GM12872 (cell line): ENCODE measurements around the gene MYRIP.

Source experiments
- TF ChIP-seq, protein P1 (sequence below): IDR thresholded peaks from 3 replicates; pipeline ENCODE4 v1.5.1; 2011; ENCODE audit warnings: low read depth, mild to moderate bottlenecking, low read length, moderate library complexity; ENCODE audit not compliant: insufficient read depth

Gene MYRIP

GRCh38 chr3:40294434-40294833 lies 485.0 kb downstream of the MYRIP start:
- TF ChIP-seq, protein P1, sequence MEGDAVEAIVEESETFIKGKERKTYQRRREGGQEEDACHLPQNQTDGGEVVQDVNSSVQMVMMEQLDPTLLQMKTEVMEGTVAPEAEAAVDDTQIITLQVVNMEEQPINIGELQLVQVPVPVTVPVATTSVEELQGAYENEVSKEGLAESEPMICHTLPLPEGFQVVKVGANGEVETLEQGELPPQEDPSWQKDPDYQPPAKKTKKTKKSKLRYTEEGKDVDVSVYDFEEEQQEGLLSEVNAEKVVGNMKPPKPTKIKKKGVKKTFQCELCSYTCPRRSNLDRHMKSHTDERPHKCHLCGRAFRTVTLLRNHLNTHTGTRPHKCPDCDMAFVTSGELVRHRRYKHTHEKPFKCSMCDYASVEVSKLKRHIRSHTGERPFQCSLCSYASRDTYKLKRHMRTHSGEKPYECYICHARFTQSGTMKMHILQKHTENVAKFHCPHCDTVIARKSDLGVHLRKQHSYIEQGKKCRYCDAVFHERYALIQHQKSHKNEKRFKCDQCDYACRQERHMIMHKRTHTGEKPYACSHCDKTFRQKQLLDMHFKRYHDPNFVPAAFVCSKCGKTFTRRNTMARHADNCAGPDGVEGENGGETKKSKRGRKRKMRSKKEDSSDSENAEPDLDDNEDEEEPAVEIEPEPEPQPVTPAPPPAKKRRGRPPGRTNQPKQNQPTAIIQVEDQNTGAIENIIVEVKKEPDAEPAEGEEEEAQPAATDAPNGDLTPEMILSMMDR: no peak

GRCh38 chr3:40298075-40298474 lies 488.7 kb downstream of the MYRIP start:
- TF ChIP-seq, protein P1: no peak

DNA sequence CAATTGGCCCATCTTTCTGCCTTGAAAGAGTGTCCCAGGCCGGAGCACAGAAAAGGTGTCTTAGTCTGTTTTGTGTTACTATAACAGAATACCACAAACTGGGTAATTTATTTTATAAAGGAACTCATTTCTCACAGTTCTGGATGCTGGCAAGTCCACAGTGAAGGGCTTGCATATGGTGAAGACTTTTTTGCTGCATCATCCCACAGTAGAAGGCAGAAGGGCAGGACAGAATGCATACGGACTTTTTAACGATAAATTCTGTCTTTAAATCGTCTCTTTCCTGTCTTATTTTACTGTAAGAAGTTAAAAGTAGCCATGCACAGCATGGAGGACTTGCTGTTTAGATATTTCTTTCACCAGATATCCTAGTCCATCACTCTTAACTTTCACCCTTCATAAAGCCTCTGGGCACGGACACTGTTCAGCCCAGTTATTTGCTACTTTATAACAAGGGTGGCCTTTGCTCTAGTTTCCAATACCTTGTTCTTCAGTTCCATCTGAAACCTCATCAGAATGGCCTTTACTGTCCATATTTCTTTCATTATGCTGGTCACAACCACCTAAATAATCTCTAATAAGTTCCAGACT lies 489.8 kb downstream of the MYRIP start:
- TF ChIP-seq, protein P1: no peak

GRCh38 chr3:40299721-40300335 lies 490.4 kb downstream of the MYRIP start:
- TF ChIP-seq, protein P1: no peak

- TF ChIP-seq, protein P1: no peak
Measured at GRCh38 chr3:40302784-40303183, 493.4 kb downstream of the MYRIP start.

DNA sequence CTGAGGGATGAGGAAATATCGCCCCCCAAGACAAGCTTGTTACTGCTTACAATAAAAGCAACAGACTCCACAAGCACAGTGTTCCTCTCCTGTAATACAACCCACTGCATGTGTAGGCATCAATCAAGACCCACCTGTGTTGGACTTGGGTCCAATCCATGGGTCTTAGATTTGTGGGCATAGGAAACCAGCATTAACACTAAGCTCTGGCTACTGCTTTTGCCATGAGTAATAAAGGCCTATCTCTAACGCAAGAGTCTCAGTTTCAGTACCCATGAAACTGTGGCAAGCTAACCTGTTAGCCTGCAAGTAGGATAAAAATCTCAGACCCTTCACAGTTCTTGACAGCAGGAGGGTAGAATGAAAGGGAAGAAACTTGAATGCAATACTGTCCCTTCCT lies 494.9 kb downstream of the MYRIP start:
- TF ChIP-seq, protein P1: no peak

GRCh38 chr3:40306336-40306735 lies 496.9 kb downstream of the MYRIP start:
- TF ChIP-seq, protein P1: no peak
